Uterus (tissue), 2 donors: Measurements from ENCODE around the gene GPR158.

Experiments
- POLR2A ChIP-seq, 2 donors: fragments of 450-650 bp; IDR thresholded peaks; one replicate each; pipeline ENCODE4 v1.6.1; 2016; ENCODE audit warnings: antibody characterized with exemption in 2 of 2, mild to moderate bottlenecking in 1 of 2, moderate library complexity in 1 of 2
- TF ChIP-seq, protein P1 (sequence below), 4 experiments: fragments of 200-600 bp in 2 of 4; fragments of 450-650 bp in 2 of 4; sonication (generic) in 2 of 4; IDR thresholded peaks; one replicate each; pipeline ENCODE4 v1.5.1; 2016 to 2019; ENCODE audit warnings: antibody characterized with exemption in 4 of 4, mild to moderate bottlenecking in 2 of 4, moderate library complexity in 1 of 4

DNA sequence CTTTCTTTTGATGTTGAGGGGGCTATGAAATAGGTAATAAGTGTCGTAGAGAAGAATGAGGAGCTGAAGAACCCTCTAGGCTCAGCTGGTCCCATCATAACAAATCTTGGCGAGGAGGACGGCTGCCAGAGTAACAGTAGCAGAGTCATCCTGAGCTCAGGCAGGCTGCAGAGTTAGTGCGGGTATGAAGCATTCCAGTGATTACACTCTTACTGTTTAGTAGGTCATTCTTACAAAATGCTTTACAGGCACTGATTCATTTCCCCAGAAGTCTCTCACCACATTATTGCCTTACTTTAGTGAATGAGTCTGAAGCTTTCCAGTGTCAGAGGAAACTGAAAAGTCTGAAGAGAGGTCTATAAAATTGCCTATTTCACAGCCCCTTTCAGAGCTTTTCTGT is 43.9 kb upstream of the GPR158 start:
- TF ChIP-seq POLR2A (IDR thresholded peaks at IDR 0.05), result no peak
- TF ChIP-seq, protein P1, sequence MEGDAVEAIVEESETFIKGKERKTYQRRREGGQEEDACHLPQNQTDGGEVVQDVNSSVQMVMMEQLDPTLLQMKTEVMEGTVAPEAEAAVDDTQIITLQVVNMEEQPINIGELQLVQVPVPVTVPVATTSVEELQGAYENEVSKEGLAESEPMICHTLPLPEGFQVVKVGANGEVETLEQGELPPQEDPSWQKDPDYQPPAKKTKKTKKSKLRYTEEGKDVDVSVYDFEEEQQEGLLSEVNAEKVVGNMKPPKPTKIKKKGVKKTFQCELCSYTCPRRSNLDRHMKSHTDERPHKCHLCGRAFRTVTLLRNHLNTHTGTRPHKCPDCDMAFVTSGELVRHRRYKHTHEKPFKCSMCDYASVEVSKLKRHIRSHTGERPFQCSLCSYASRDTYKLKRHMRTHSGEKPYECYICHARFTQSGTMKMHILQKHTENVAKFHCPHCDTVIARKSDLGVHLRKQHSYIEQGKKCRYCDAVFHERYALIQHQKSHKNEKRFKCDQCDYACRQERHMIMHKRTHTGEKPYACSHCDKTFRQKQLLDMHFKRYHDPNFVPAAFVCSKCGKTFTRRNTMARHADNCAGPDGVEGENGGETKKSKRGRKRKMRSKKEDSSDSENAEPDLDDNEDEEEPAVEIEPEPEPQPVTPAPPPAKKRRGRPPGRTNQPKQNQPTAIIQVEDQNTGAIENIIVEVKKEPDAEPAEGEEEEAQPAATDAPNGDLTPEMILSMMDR (IDR thresholded peaks at IDR 0.05), result no peak
